Measurements from ENCODE around the gene FAM20A.

Gene FAM20A

GRCh38 chr17:68499587-68499986 lies 101.6 kb downstream of the FAM20A start (continued):
- TF ChIP-seq ZBTB20 (tag by site-specific recombination; IDR thresholded peaks at IDR 0.05) = no peak

DNA sequence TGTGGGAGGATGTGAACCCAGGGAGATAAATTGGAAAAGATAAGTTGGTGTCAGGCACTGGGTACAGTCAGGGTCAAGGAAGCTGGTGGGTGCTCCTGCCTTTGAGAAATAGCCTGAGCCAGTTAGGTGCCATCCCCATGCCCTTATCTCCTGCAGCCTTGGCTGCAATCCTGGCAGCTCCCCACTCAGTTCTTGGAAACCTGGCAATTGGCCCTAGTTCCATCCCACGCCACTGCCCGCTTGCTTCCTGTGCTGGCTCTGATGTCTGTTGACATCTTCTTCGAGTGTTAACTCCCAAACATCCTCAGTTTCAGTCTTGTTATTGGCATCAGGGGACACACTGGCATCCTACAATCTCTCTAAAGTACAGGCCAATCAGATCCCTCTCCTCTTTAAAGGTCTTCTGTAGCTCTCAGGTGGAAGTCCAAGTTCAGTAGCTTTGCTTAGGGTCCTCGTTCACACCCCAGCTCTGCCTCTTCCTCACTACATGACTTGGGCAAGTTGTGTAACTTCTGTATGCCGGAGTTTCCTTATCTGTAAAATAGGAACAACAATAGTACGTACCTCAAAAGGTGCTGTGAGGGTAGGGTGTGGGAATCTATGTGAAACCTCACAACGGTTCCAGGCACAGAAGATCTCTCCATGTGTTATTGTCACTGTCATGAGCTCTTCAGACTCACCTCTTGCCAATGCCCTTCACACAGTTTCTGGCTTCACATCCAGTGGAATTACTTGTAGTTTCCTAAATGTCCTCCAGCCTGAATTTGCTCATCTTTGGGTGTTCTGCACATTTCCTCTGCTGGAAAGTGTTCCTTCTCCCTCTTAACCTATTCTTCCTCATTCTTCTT lies 102.5 kb downstream of the FAM20A start:
- no peak for TF ChIP-seq ZNF175 (tag by site-specific recombination; IDR thresholded peaks at IDR 0.05)
- TF ChIP-seq ZSCAN18 (tag by site-specific recombination; IDR thresholded peaks at IDR 0.05) = no peak
- TF ChIP-seq, protein P1, sequence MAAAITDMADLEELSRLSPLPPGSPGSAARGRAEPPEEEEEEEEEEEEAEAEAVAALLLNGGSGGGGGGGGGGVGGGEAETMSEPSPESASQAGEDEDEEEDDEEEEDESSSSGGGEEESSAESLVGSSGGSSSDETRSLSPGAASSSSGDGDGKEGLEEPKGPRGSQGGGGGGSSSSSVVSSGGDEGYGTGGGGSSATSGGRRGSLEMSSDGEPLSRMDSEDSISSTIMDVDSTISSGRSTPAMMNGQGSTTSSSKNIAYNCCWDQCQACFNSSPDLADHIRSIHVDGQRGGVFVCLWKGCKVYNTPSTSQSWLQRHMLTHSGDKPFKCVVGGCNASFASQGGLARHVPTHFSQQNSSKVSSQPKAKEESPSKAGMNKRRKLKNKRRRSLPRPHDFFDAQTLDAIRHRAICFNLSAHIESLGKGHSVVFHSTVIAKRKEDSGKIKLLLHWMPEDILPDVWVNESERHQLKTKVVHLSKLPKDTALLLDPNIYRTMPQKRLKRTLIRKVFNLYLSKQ (tag by site-specific recombination; IDR thresholded peaks at IDR 0.05; ENCODE audit: borderline replicate concordance) = no peak
- no peak for TF ChIP-seq KLF1 (tag by site-specific recombination; IDR thresholded peaks at IDR 0.05)
- TF ChIP-seq ZFHX2 (tag by site-specific recombination; conservative IDR thresholded peaks at IDR 0.05) = peak; percentile 25
- TF ChIP-seq, protein P2, sequence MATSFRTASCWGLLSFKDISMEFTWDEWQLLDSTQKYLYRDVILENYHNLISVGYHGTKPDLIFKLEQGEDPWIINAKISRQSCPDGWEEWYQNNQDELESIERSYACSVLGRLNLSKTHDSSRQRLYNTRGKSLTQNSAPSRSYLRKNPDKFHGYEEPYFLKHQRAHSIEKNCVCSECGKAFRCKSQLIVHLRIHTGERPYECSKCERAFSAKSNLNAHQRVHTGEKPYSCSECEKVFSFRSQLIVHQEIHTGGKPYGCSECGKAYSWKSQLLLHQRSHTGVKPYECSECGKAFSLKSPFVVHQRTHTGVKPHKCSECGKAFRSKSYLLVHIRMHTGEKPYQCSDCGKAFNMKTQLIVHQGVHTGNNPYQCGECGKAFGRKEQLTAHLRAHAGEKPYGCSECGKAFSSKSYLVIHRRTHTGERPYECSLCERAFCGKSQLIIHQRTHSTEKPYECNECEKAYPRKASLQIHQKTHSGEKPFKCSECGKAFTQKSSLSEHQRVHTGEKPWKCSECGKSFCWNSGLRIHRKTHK (tag by site-specific recombination; IDR thresholded peaks at IDR 0.05) = no peak
- no peak for TF ChIP-seq ZNF169 (tag by site-specific recombination; IDR thresholded peaks at IDR 0.05)
- no peak for TF ChIP-seq SETDB1 (IDR thresholded peaks at IDR 0.05; ENCODE audit: insufficient read length, low read length)
- TF ChIP-seq ZNF324 (tag by site-specific recombination; IDR thresholded peaks at IDR 0.05) = no peak
- no peak for TF ChIP-seq ZNF660 (tag by site-specific recombination; IDR thresholded peaks at IDR 0.05)
- no peak for TF ChIP-seq ZBTB8A (tag by site-specific recombination; IDR thresholded peaks at IDR 0.05)
- TF ChIP-seq ZNF366 (tag by site-specific recombination; conservative IDR thresholded peaks at IDR 0.05) = no peak
- TF ChIP-seq EGR2 (tag by site-specific recombination; IDR thresholded peaks at IDR 0.05; ENCODE audit: low read depth) = 0 out of 2 replicates have a peak, but pooled peaks have one; percentile 23
- no peak for TF ChIP-seq ZNF292 (tag by site-specific recombination; IDR thresholded peaks at IDR 0.05; ENCODE audit: borderline replicate concordance, low read depth)
- no peak for TF ChIP-seq ZNF837 (tag by site-specific recombination; IDR thresholded peaks at IDR 0.05)
- no peak for TF ChIP-seq ZNF585B (tag by site-specific recombination; IDR thresholded peaks at IDR 0.05)
- H3K4me1 ChIP-seq (ENCODE audit: control insufficient read depth, insufficient read depth, low read length) = no peaks in the 10 kb centered on the region; the same call in 1 of the 2 replicates
- ChIA-PET POLR2A (no interaction called here), CTCF (interaction anchor here (0.6 to 0.9 kb wide), 3 partner anchors 11 to 285 kb away, joined by 3 read pairs; no protein-coding TSS in a partner anchor)
- H3K9me3 ChIP-seq (ENCODE audit: control insufficient read depth, insufficient read depth, low read depth, low read length) = no peaks in the 10 kb centered on the region
- H3K27ac ChIP-seq (ENCODE audit: extremely low read depth, low read depth, low read length) = no peak overlapping the region
- H3K36me3 ChIP-seq (ENCODE audit: control insufficient read depth in 2 of 2, insufficient read depth in 1 of 2, low read length in 2 of 2) = no peaks in the 10 kb centered on the region
- H3K4me3 ChIP-seq (ENCODE audit: low read depth, low read length) = no peak overlapping the region

DNA sequence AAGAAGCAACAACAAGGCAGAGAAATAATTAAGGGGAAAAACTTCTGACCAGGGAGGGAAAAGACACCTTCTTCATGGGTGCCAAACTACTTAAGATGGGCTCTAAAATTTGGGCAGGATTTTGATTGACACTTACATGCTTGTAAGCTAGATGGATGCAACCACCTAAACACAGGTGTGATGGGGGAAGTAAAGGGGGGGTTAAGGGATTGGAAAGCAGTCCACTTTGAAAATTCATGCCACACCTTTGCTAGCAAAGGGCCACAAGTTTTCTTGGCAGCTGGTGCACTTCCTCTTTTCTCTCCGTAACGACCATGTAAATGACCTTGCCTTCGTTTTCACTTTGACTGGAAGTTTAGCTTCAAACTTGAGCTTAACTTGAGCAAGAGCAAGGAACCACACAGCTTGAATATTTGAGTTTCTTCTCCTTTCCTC lies 103.3 kb downstream of the FAM20A start:
- ChIA-PET CTCF (interaction anchor here (0.6 to 1.8 kb wide), 5 partner anchors 12 to 1377 kb away, joined by 3 to 6 read pairs (median 3); no protein-coding TSS in a partner anchor), POLR2A (interaction anchor here (0.5 kb wide), 1 partner anchor 253 kb away, joined by 3 read pairs; no protein-coding TSS in a partner anchor)
- Histone ChIP-seq H3K4me1 (ENCODE audit: control insufficient read depth, insufficient read depth, low read length) (no peaks in the 10 kb centered on the region; the same call in 1 of the 2 replicates), H3K9me3 (ENCODE audit: control insufficient read depth, insufficient read depth, low read depth, low read length) (no peaks in the 10 kb centered on the region), H3K27ac (ENCODE audit: extremely low read depth, low read depth, low read length) (no peak overlapping the region), H3K36me3 (ENCODE audit: control insufficient read depth in 2 of 2, insufficient read depth in 1 of 2, low read length in 2 of 2) (no peaks in the 10 kb centered on the region), H3K4me3 (ENCODE audit: low read depth, low read length) (no peak overlapping the region)
- TF ChIP-seq PRDM2 (tag by site-specific recombination; IDR thresholded peaks at IDR 0.05; ENCODE audit: borderline replicate concordance) (no peak), MZF1 (tag by site-specific recombination; IDR thresholded peaks at IDR 0.05; ENCODE audit: borderline replicate concordance) (no peak)

All from HEK293 (cell line).